ENCODE data around the gene NYAP2.

DNA sequence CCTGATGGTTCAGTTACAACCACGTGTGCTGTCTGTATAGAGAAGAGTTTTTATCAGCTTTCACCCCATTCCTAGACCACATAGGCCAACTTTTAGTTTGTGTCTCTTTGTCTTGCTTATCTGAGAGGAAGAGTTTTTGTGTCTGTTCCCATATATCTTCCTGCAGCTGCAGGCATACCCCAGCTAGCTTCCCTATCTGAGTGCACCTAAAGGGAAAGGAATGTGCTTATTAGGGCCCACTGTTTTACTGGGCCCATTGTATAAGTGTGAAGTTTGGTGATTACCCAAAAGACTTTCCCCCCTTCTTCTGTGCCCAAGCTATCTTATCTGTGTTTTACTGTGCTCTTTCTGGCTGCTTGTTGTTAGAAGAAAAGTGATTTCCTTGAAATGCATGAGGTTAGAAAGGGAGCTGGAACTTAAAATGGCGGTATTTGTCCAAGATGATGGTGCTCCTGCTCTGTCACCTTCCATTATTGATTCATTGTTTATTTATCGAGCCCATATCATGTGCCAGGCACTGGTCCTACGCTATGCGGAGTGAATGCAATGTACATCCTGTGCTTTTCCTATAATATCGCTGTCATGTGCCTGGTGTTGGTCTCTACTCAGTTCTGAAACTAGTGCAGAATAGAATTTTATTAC lies 57.2 kb downstream of the NYAP2 start:
- TF ChIP-seq, protein P1, sequence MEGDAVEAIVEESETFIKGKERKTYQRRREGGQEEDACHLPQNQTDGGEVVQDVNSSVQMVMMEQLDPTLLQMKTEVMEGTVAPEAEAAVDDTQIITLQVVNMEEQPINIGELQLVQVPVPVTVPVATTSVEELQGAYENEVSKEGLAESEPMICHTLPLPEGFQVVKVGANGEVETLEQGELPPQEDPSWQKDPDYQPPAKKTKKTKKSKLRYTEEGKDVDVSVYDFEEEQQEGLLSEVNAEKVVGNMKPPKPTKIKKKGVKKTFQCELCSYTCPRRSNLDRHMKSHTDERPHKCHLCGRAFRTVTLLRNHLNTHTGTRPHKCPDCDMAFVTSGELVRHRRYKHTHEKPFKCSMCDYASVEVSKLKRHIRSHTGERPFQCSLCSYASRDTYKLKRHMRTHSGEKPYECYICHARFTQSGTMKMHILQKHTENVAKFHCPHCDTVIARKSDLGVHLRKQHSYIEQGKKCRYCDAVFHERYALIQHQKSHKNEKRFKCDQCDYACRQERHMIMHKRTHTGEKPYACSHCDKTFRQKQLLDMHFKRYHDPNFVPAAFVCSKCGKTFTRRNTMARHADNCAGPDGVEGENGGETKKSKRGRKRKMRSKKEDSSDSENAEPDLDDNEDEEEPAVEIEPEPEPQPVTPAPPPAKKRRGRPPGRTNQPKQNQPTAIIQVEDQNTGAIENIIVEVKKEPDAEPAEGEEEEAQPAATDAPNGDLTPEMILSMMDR (IDR thresholded peaks at IDR 0.05; ENCODE audit: insufficient read depth, low read depth, low read length), result no peak
- no peak for TF ChIP-seq EZH2 (IDR thresholded peaks at IDR 0.05; ENCODE audit: insufficient read depth, low read length)
